Activated CD4-positive, CD25-positive, alpha-beta regulatory T cell (primary cell): Measurements from ENCODE around the gene ZC3H11A.

ENCODE experiments used
- DNase-seq, 4 experiments: peaks; one replicate each; lab custom pipeline; 2025; lab: John Stamatoyannopoulos, UW

Gene ZC3H11A

DNA sequence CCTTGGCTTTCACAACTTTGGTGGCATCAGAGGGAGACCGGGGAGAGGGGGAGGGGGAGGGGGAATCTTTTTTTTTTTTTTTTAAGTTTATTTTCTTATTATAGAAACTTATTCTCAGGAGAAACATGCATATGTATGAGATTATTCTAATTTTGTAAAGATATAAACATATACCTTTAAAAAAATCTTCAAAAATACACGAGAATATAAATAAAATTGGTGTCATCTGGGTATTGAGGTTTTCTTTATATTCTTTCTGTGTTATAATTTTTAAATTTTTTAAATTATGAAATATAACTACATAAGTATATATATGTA lies 47.1 kb downstream of the ZC3H11A start:
- no peak for DNase-seq

DNA sequence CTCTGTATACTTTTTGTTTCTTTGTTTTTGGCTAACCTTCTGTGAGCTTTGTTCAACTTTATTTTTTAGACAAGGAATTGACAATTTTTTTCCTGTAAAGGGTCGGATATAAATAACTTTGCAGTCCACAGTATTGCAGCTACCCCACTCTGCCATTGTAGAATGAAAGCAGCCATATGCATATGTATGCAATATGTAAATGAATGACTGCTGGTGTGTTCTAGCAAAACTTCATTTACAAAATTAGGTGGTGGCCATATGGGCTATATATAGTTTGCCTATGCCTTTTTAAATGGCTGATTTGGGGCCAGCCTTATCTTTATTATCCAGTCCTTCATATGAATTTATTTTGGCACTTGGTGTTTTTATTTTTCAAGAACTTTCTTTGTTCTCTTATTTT lies 48.0 kb downstream of the ZC3H11A start:
- no peak for DNase-seq
